Activated CD8-positive, alpha-beta memory T cell treated with anti-CD3 and anti-CD28 coated beads, Interleukin-2, amount 50 U/mL, for 1 hour (primary cell): ENCODE measurements around the gene ZNF648.
"Not testable (repeated sequence)": the region's sequence is repeated elsewhere in the genome, so short reads cannot be mapped to it uniquely, and the experiment has no call there.

Experiments used
- DNase-seq: peaks from one replicate; pipeline ENCODE4 v3.0.0-alpha.2; 2020; ENCODE audit errors: extremely low read depth

The ZNF648 gene

DNA sequence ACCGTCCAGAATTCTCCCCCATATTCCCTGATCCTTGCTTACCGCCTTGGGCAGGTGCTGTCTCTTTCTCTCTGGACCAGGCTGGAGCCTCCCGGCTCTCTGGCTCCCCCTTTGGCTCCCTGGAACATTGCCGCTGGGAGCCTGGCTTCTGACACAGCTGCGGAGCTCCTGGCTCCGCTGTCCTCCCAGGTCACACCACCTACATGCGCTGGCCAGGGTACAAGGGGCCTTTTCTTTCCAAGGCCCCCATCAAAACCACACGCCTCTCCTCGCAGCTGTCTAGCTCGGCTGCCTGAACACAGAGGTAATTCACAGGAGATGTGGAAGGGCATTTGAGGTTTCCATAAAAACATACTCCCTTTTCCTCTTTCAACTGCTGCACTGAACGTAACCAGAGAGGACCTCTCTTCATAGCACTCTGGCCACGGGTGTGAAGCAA lies 7.5 kb upstream of the ZNF648 start:
- no peak for DNase-seq

DNA sequence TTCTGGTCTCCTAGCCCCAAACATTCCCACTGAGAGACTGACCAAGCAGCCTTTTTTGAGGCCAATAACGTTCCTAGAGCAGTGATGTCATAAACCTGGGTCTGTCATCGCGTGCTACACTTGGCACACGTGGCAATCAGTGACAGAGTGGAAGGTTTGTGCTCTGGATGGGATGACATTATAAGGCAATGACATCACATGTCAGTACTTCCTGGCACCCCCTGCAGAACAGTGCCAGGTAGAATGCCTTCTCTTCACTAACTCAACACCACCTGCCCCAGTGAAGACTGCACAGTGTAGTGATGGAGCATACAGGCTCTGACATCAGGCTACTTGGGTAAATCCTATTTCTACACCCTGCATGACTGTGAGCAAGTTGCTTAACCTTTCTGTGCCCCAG lies 5.4 kb upstream of the ZNF648 start:
- no peak for DNase-seq

- DNase-seq: no peak
Observed at GRCh38 chr1:182065126-182065845, 3.8 kb upstream of the ZNF648 start.

- DNase-seq: no peak
Observed at GRCh38 chr1:182064611-182065010, 3.1 kb upstream of the ZNF648 start.

DNA sequence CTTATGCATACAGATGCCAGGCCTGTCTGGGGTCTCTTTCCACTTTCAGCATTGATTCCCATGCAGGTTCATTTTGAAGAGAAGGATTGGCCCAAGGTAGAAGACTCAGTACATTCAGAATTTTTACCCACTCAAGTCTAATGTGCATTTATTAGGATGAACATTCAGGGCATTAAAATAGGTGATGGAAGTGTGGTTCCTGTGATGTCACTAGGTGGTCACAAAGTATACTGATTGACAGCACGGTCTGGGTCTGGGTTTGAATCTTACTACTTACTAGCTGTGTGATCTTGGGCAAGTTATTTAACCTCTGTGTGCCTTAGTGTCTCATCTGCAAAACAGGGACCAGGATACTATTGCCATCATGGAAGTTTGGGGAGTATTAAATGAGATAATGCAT lies 711 bp upstream of the ZNF648 start:
- DNase-seq: no peak

DNA sequence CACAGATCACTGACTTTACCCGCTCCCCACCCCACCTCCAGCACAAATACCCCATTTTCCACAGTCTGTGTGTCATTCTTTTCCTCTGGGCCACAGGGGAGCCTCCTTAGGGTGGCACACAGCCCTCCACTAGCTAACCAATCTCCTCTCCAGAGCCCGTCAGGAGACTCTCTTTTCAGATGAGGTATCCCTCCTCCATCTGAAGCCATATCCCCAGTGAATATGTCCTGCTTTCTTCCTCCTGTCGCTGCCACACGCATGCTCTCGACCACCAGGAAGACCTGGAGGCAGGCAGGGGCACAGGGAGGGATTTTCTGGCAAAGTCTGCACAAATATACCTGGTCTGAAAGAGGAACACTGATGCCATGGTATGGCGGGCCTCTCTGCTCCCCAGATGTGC lies 635 bp downstream of the ZNF648 start:
- no peak for DNase-seq

DNA sequence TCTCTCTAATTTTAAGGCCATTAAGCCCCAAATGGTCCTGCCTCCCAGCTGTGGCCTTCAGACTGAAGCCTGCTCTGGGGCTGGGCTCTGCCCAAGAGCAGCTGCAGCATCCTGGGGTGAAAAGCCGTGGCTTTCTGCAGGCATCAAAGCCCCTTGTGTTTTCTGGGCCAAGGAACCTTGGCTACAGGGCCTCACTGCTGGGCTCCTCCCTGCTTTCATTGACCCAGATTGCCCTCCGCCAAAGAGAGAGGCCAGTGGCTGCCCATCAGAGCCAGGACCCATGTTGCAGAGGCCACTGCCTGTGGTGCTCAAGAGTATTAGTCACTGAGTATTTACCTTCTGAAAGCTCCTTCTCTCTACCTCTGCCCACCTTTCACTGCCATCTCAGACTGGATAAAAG lies 1.6 kb downstream of the ZNF648 start:
- no peak for DNase-seq

DNA sequence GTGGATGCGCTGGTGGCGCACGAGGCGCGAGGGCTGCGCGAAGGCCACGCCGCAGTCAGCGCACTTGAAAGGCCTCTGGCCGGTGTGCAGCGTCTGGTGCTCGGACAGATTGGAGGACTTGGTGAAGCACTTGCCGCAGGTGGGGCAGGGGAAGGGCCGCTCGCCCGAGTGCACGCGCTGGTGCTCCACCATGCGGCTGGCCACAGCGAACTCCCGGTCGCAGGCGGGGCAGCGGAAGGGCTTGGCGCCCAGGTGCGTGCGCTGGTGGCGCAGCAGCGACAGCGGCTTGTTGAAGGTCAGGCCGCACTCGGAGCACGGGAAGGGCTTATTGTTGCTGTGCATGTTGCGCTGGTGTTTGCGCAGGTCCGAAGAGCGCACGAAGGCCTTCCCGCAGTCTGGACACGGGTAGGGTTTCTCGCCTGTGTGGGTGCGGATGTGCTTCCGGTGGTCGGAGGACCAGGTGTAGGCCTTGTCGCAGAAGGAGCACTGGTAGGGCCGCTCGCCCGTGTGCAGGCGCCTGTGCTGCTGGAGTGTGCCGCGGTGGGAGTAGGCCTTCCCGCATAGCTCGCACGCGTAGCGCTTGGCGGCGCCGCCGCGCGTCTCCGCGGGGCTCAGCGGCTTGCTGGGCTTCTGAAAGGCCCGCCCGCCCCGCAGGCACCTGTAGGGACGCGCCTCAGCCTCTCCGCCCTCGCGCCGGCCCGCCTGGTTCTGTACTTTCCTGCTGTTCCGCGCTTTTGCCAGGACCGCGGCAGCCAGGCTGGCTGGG lies 4.7 kb downstream of the ZNF648 start:
- DNase-seq: no peak

DNA sequence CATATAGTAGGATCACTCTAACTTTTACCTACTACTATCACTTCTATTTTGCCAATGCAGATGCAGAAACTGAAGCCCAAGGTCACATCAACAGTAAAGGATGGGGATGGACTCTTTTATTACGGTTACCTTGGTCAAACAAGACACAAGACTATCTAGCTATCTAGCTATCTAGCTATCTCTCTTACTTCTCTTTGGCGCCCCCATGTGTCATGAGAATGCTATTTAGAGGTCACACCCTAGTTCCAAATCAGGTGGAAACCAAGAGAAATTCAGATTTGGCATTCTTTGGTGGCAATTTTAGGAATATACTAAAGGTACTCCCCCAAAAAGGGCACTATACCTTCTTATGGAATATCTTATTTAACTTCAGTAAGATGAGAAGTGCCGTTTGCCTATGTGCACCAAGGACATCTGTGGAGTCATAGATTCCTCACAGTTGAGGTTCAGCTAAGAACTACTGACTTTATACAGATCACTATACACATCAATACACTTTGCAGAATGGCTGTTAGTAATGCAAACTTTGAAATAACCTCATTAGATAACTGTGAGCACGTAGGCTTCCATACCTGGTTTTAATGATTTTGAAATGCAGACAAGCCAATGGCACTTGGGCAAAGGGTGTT lies 6.7 kb downstream of the ZNF648 start:
- no peak for DNase-seq

GRCh38 chr1:182052355-182052754 lies 9.2 kb downstream of the ZNF648 start:
- DNase-seq: no peak

DNA sequence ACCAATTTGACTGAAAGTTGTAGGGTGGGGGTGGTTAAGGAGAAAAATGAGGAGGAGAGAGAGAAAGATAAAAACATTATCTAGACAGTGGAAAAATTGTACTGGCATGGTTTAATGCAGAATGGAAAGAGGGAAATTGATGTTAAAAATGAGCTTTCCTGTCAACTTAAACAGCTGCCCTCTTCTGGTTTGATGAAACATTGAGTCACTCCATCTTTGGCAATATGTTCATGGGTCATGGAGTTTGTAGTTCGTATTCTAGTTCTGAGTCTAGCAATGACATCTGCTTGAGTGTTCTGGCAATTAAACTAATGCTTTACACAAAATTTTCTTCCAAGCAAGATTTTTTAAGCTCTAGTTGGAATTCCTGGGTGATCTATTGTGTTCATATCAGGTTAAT lies 9.6 kb downstream of the ZNF648 start:
- no peak for DNase-seq

DNA sequence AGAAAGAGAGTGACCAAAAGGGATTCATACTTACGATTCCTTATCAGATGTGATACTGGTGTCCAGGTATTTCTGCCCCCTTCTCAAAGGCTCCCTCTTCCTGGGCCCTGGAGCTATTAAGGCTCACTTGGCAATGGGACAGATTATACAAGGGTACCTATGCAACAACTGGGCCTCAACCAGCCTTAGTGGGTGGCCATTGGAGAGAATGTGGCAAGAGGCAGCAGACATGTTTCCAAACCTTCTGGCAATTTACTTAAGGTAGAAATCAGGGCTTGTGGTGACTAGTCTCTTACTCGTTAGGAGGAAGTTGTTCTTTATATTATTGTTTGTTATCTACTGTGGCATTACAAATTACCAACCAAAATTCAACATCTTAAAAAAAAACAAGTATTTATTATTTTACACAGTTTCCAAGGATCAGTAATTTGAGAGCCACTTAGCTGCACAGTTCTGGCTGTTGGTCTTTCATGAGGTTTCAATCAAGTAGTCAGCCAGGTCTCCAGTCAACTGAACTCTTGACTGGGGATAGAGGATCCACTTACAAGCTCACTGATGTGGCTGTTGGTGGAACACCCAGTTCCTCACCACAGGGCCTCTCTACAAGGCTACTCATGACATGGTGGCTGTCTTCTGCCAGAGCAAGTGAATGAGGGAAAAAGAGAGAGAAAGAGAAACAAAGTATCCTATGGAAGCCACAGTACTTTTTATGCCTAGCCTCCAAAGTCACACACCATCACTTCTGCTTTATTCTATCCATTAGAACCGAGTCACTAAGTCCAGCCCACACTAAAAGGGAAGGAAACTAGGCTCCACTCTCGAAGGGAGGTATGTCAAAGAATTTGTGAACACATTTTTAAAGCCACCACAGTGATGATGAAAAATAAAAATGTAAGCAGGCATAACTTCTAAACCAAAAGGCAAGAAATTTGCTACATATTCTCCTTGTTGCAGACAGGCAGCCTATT lies 10.7 kb downstream of the ZNF648 start:
- no peak for DNase-seq

- no peak for DNase-seq
Observed at GRCh38 chr1:182048562-182048961, 12.9 kb downstream of the ZNF648 start.

- DNase-seq: no peak
Observed at GRCh38 chr1:182046763-182047162, 14.7 kb downstream of the ZNF648 start.

DNA sequence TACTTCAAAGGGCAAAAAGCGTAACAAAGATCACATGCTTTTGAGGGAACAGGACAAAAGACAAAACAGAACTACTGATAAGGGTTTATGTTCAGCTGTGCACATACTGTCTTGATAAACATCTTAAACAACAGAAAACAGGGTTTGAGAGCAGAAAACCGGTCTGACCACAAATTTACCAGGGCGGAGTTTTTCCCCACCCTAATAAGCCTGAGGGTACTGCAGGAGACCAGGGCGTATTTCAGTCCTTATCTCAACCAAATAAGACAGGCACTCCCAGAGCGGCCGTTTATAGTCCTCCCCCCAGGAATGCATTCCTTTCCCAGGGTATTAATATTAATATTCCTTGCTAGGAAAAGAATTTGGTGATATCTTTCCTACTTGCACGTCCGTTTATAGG lies 16.0 kb downstream of the ZNF648 start:
- DNase-seq: not testable (repeated sequence)

DNA sequence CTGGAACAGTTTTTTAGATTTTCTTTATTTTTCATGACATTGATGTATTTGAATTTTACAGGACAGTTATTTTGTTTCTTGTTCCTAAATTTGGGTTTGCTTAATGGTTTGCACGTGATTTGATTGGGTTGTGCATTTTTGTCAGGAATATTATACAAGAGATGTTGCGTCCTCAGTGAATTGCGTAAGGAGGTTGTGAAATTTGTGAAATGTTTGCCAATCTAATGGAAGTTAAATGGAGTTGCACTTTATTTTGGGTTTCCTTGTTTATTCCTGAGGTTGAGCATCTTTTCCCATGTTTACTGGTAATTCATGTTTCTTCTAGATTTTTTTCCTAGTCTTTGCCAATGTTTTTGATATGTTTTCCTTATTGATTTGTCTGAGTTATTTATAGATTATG lies 19.9 kb downstream of the ZNF648 start:
- DNase-seq: no peak

- DNase-seq: no peak
Observed at GRCh38 chr1:182038220-182038619, 23.3 kb downstream of the ZNF648 start.

DNA sequence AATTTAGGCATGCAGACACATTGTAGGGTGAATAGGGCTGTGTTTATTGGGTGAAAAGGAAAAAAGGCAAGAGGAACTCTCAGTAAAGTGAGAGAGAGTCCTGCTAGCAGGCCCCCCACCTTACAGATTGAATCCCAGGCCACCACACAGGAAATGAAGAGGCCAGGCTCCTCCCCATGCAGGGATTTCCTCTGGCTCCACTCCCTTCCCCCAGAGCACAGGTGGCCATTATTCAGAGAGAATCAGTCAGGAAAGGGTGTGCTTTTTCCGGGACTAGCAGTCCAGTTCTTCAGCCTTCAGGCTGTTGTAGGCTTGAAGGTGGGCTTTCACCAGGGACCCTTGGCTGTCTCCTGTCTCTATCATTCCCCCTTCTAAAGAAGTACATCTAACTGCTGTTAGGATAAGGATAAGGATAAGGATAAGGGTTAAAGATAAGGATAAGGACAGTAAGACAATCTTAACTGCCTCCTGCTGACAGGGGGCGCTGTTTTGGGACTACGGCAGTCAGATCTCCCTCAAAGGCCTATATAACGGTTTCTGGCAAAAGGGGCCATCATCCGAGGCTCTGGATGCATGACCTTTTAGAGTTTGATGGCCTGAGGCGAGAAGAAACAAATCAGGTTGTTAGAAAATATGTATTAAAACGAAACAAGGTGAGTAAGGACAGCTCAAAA lies 26.3 kb downstream of the ZNF648 start:
- DNase-seq: no peak

- DNase-seq: no peak
Observed at GRCh38 chr1:182032251-182032650, 29.3 kb downstream of the ZNF648 start.

DNA sequence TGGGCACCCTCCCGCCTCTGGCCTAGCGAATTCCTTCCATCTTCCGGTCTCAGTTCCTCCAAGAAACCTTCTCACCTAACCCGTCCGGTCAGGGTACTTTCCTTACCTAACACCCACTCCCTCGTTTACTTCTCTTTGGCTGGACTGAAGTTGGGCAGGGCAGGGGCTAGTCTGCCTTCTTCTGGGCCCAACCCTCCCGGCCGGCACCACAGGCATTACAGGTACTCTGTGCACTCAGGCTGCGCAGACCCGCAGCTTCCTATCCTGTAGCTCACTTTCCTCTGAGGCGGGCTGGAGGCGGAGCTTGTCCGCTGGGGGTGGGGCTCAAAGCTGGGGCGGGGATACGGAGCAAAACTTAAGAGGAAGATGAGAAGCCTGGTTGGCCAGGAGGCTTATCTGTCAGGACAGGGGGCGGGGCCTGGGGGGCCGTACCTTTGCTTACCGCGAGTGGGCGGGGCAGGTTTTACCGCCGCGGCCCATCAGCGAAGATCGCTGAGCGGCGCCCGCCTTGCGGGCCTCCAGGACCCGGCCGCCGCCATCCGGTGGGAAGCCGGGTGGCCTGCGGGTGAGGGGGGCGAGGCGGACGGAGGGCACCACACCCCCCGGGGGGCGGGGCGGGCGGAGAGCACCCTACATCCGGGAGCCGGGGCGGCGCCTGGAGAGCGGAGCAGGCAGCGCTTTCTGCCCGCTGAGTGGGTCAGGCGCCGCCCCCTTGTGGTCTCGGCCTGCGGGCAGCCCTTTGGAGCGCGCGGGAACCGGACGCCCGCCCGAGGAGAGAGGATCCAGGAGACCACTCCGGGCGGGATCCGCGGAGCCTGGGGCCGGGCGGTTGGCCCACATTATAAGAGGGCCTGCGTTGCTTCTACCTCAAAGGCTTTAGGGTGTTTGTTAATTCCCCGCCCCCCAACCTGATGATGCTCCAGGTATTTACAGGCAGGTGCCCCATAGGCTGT lies 31.9 kb downstream of the ZNF648 start:
- DNase-seq: peak; percentile 90
